NCI-H146 treated with DMSO at 0.1 percent for 48 hours (cell line): ENCODE results near the gene KCMF1.
"Not testable (repeated sequence)": the region's sequence is repeated elsewhere in the genome, so short reads cannot be mapped to it uniquely, and the experiment has no call there.

ENCODE experiments used
- DNase-seq: peaks from one replicate; lab custom pipeline; 2025; ENCODE audit not compliant: unreplicated experiment; lab: John Stamatoyannopoulos, UW

The KCMF1 gene

GRCh38 chr2:84970868-84971509 is at the start of gene KCMF1:
KCMF1 (plus strand) TSS chr2:84971161; CDS start chr2:84971452, 291 bp downstream.
- peak; percentile 44 for DNase-seq

- no peak for DNase-seq
Observed at GRCh38 chr2:84923009-84923408, 48.0 kb upstream of the KCMF1 start.

- DNase-seq: no peak
Observed at GRCh38 chr2:84924173-84925106, 46.5 kb upstream of the KCMF1 start.

- DNase-seq: no peak
Observed at GRCh38 chr2:84925336-84925723, 45.6 kb upstream of the KCMF1 start.

- DNase-seq: peak; percentile 91
Observed at GRCh38 chr2:84925724-84926376, 45.1 kb upstream of the KCMF1 start.

GRCh38 chr2:84927275-84927627 is 43.7 kb upstream of the KCMF1 start:
- no peak for DNase-seq

- DNase-seq: no peak
Observed at GRCh38 chr2:84931384-84931821, 39.6 kb upstream of the KCMF1 start.

GRCh38 chr2:84938194-84938879 is 32.6 kb upstream of the KCMF1 start:
- no peak for DNase-seq

- no peak for DNase-seq
Observed at GRCh38 chr2:84939426-84940087, 31.4 kb upstream of the KCMF1 start.

GRCh38 chr2:84940088-84940470 is 30.9 kb upstream of the KCMF1 start:
- no peak for DNase-seq

- DNase-seq: no peak
Observed at GRCh38 chr2:84940831-84941412, 30.0 kb upstream of the KCMF1 start.

GRCh38 chr2:84942166-84942565 is 28.8 kb upstream of the KCMF1 start:
- DNase-seq: no peak

- no peak for DNase-seq
Observed at GRCh38 chr2:84942964-84943421, 28.0 kb upstream of the KCMF1 start.

- no peak for DNase-seq
Observed at GRCh38 chr2:84944295-84944909, 26.6 kb upstream of the KCMF1 start.

- DNase-seq: not testable (repeated sequence)
Observed at GRCh38 chr2:84945838-84946203, 25.1 kb upstream of the KCMF1 start.

GRCh38 chr2:84946204-84947009 is 24.6 kb upstream of the KCMF1 start:
- no peak for DNase-seq

- DNase-seq: no peak
Observed at GRCh38 chr2:84947010-84947593, 23.9 kb upstream of the KCMF1 start.

- no peak for DNase-seq
Observed at GRCh38 chr2:84953535-84953934, 17.4 kb upstream of the KCMF1 start.

- DNase-seq: no peak
Observed at GRCh38 chr2:84954329-84954728, 16.6 kb upstream of the KCMF1 start.
